ENCODE results near the gene PCDHB7. TPM values are rescaled to one million over a fixed set of nuclear protein-coding genes. Genes with fewer than 3 reads are reported as not detected.
"Not testable (repeated sequence)": the region's sequence is repeated elsewhere in the genome, so short reads cannot be mapped to it uniquely, and the experiment has no call there.

PCDHB7 gene
- total RNA-seq, 1 donor from 2014 or later: not detected

GRCh38 chr5:141188682-141189081 lies 16.2 kb downstream of the PCDHB7 start:
- H3K27me3 Mint-ChIP-seq (ENCODE audit: insufficient read depth); H3K27ac Mint-ChIP-seq; H3K4me1 Mint-ChIP-seq (ENCODE audit: low read depth); DNase-seq (ENCODE audit: low spot score); intact Hi-C loops (cut with micrococcal nuclease); H3K4me3 Mint-ChIP-seq; H3K36me3 Mint-ChIP-seq (ENCODE audit: low read depth): not testable (repeated sequence)
- H3K9me3 Mint-ChIP-seq: peaks cover 49% of the 10 kb centered on the region

GRCh38 chr5:141189131-141189530 lies 16.7 kb downstream of the PCDHB7 start:
- H3K36me3 Mint-ChIP-seq (ENCODE audit: low read depth); H3K4me1 Mint-ChIP-seq (ENCODE audit: low read depth); H3K27me3 Mint-ChIP-seq (ENCODE audit: insufficient read depth); DNase-seq (ENCODE audit: low spot score); H3K4me3 Mint-ChIP-seq; H3K27ac Mint-ChIP-seq; intact Hi-C loops (cut with micrococcal nuclease): not testable (repeated sequence)
- H3K9me3 Mint-ChIP-seq: peaks cover 49% of the 10 kb centered on the region

GRCh38 chr5:141192110-141192725 lies 19.8 kb downstream of the PCDHB7 start, which contains the start of gene PCDHB10:
TSS of gene PCDHB10 (plus strand) at chr5:141192353. CDS start at chr5:141192553, 200 bp downstream.
- intact Hi-C loops (cut with micrococcal nuclease): loop anchor here (10.0 kb wide), 1 partner anchor 363 kb away; no protein-coding TSS in a partner anchor
- Mint-ChIP-seq H3K27ac (no peak within 1 kb of the TSS), H3K4me3 (no peak within 1 kb of the TSS), H3K27me3 (ENCODE audit: insufficient read depth) (peaks cover 5% of the 10 kb centered on the region), H3K36me3 (ENCODE audit: low read depth) (no peaks in the 10 kb centered on the region), H3K9me3 (peaks cover 44% of the 10 kb centered on the region), H3K4me1 (ENCODE audit: low read depth) (no peaks in the 10 kb centered on the region)
- DNase-seq (ENCODE audit: low spot score): no peak

GRCh38 chr5:141194332-141194731 lies 21.9 kb downstream of the PCDHB7 start:
- H3K27ac Mint-ChIP-seq; DNase-seq (ENCODE audit: low spot score); H3K36me3 Mint-ChIP-seq (ENCODE audit: low read depth); H3K4me1 Mint-ChIP-seq (ENCODE audit: low read depth); H3K4me3 Mint-ChIP-seq; H3K27me3 Mint-ChIP-seq (ENCODE audit: insufficient read depth): not testable (repeated sequence)
- peaks cover 52% of the 10 kb centered on the region for H3K9me3 Mint-ChIP-seq
- intact Hi-C loops (cut with micrococcal nuclease): loop anchor here (10.0 kb wide), 1 partner anchor 360 kb away; no protein-coding TSS in a partner anchor

- H3K9me3 Mint-ChIP-seq: peaks cover 69% of the 10 kb centered on the region
- H3K36me3 Mint-ChIP-seq (ENCODE audit: low read depth): no peaks in the 10 kb centered on the region
- H3K27ac Mint-ChIP-seq: no peak overlapping the region
- DNase-seq (ENCODE audit: low spot score): no peak
- peaks cover 5% of the 10 kb centered on the region for H3K27me3 Mint-ChIP-seq (ENCODE audit: insufficient read depth)
- H3K4me1 Mint-ChIP-seq (ENCODE audit: low read depth): no peaks in the 10 kb centered on the region
- no peak overlapping the region for H3K4me3 Mint-ChIP-seq
- intact Hi-C loops (cut with micrococcal nuclease): loop anchor here (10.0 kb wide), 1 partner anchor 358 kb away; no protein-coding TSS in a partner anchor
These were observed 23.9 kb downstream of the PCDHB7 start for GRCh38 chr5:141196363-141196762.

GRCh38 chr5:141199359-141200235 lies 27.2 kb downstream of the PCDHB7 start, which contains the start of gene PCDHB11:
TSS of gene PCDHB11 (plus strand) at chr5:141199627. CDS start at chr5:141199775, 148 bp downstream.
- H3K4me1 Mint-ChIP-seq (ENCODE audit: low read depth): no peaks in the 10 kb centered on the region
- H3K4me3 Mint-ChIP-seq: no peak within 1 kb of the TSS
- no peaks in the 10 kb centered on the region for H3K27me3 Mint-ChIP-seq (ENCODE audit: insufficient read depth)
- DNase-seq (ENCODE audit: low spot score): no peak
- H3K9me3 Mint-ChIP-seq: peaks cover 52% of the 10 kb centered on the region
- H3K27ac Mint-ChIP-seq: no peak within 1 kb of the TSS
- peaks cover 2% of the 10 kb centered on the region for H3K36me3 Mint-ChIP-seq (ENCODE audit: low read depth)
- intact Hi-C loops (cut with micrococcal nuclease): loop anchor here (10.0 kb wide), 1 partner anchor 355 kb away; no protein-coding TSS in a partner anchor

- H3K4me3 Mint-ChIP-seq; intact Hi-C loops (cut with micrococcal nuclease): not testable (repeated sequence)
These were observed 28.7 kb downstream of the PCDHB7 start for GRCh38 chr5:141201126-141201525.

GRCh38 chr5:141201646-141202045 lies 29.2 kb downstream of the PCDHB7 start:
- H3K27me3 Mint-ChIP-seq (ENCODE audit: insufficient read depth); H3K27ac Mint-ChIP-seq; DNase-seq (ENCODE audit: low spot score); H3K36me3 Mint-ChIP-seq (ENCODE audit: low read depth); H3K4me1 Mint-ChIP-seq (ENCODE audit: low read depth); intact Hi-C loops (cut with micrococcal nuclease); H3K4me3 Mint-ChIP-seq: not testable (repeated sequence)
- peaks cover 42% of the 10 kb centered on the region for H3K9me3 Mint-ChIP-seq

More at GRCh38 chr5:141201126-141201525, 28.7 kb downstream of the PCDHB7 start:
- H3K27ac Mint-ChIP-seq; H3K27me3 Mint-ChIP-seq (ENCODE audit: insufficient read depth); H3K36me3 Mint-ChIP-seq (ENCODE audit: low read depth); H3K4me1 Mint-ChIP-seq (ENCODE audit: low read depth); DNase-seq (ENCODE audit: low spot score): not testable (repeated sequence)
- peaks cover 48% of the 10 kb centered on the region for H3K9me3 Mint-ChIP-seq

GRCh38 chr5:141208478-141208877 lies 36.0 kb downstream of the PCDHB7 start, which contains the start of gene PCDHB12:
TSS of gene PCDHB12 (plus strand) at chr5:141208719. CDS start at chr5:141208908, 189 bp downstream.
- H3K36me3 Mint-ChIP-seq (ENCODE audit: low read depth): no peaks in the 10 kb centered on the region
- intact Hi-C loops (cut with micrococcal nuclease): no loop called here
- H3K4me1 Mint-ChIP-seq (ENCODE audit: low read depth): no peaks in the 10 kb centered on the region
- no peak within 1 kb of the TSS for H3K4me3 Mint-ChIP-seq
- peaks cover 15% of the 10 kb centered on the region for H3K9me3 Mint-ChIP-seq
- H3K27me3 Mint-ChIP-seq (ENCODE audit: insufficient read depth): no peaks in the 10 kb centered on the region
- H3K27ac Mint-ChIP-seq: no peak within 1 kb of the TSS
- DNase-seq (ENCODE audit: low spot score): no peak

- H3K4me1 Mint-ChIP-seq (ENCODE audit: low read depth); H3K4me3 Mint-ChIP-seq; H3K27me3 Mint-ChIP-seq (ENCODE audit: insufficient read depth); H3K36me3 Mint-ChIP-seq (ENCODE audit: low read depth); DNase-seq (ENCODE audit: low spot score); H3K27ac Mint-ChIP-seq; intact Hi-C loops (cut with micrococcal nuclease): not testable (repeated sequence)
- H3K9me3 Mint-ChIP-seq: peaks cover 24% of the 10 kb centered on the region
These were observed 37.8 kb downstream of the PCDHB7 start for GRCh38 chr5:141210281-141210680.

- H3K9me3 Mint-ChIP-seq: peaks cover 24% of the 10 kb centered on the region
- H3K27me3 Mint-ChIP-seq (ENCODE audit: insufficient read depth); DNase-seq (ENCODE audit: low spot score); H3K27ac Mint-ChIP-seq; intact Hi-C loops (cut with micrococcal nuclease); H3K4me3 Mint-ChIP-seq; H3K4me1 Mint-ChIP-seq (ENCODE audit: low read depth); H3K36me3 Mint-ChIP-seq (ENCODE audit: low read depth): not testable (repeated sequence)
These were observed 38.4 kb downstream of the PCDHB7 start for GRCh38 chr5:141210849-141211248.

GRCh38 chr5:141213656-141214339 lies 41.4 kb downstream of the PCDHB7 start, which contains the start of gene PCDHB13:
TSS of gene PCDHB13 (plus strand) at chr5:141213919. CDS start at chr5:141214124, 205 bp downstream.
- not testable (repeated sequence) for H3K27ac Mint-ChIP-seq; H3K4me3 Mint-ChIP-seq; DNase-seq (ENCODE audit: low spot score); H3K4me1 Mint-ChIP-seq (ENCODE audit: low read depth); H3K36me3 Mint-ChIP-seq (ENCODE audit: low read depth); H3K27me3 Mint-ChIP-seq (ENCODE audit: insufficient read depth)
- peaks cover 37% of the 10 kb centered on the region for H3K9me3 Mint-ChIP-seq
- intact Hi-C loops (cut with micrococcal nuclease): loop anchor here (2.0 kb wide), 1 partner anchor 35 kb away; no protein-coding TSS in a partner anchor

Data from activated T-helper 1 cell treated with anti-CD3 and anti-CD28 coated beads, Interleukin-12 subunit alpha, Interleukin-12 subunit beta, Interleukin-2, Interleukin-4 antibody, amounts not matched to agents 30 ng/mL and 10 ng/mL and 1 ng/mL, durations not matched to agents 14 hours and 24 hours and 36 hours (primary cell).